Neutrophil (primary cell): ENCODE results near the gene CCL20.
"Not testable (repeated sequence)": the region's sequence is repeated elsewhere in the genome, so short reads cannot be mapped to it uniquely, and the experiment has no call there.

Experiments
- H3K27ac ChIP-seq: fragments of 200-600 bp; sonication (generic); 2 replicates; pipeline ENCODE4 v1.5.1; 2016; ENCODE audit warnings: mild to moderate bottlenecking, moderate library complexity
- H3K27me3 ChIP-seq: fragments of 200-600 bp; sonication (generic); 2 replicates; pipeline ENCODE4 v1.6.0; 2016; ENCODE audit warnings: mild to moderate bottlenecking
- H3K36me3 ChIP-seq: fragments of 200-600 bp; sonication (generic); 2 replicates; pipeline ENCODE4 v1.5.1; 2017
- H3K4me1 ChIP-seq, 2 experiments: fragments of 200-600 bp in 1 of 2; sonication (generic) in 1 of 2; 1 replicate in 1 of 2; 2 replicates in 1 of 2; pipeline versions ENCODE4 v1.5.1 to v1.6.1; 2013 to 2016; ENCODE audit warnings: low read depth in 1 of 2, low read length in 1 of 2, mild to moderate bottlenecking in 1 of 2, moderate library complexity in 1 of 2; ENCODE audit not compliant: control insufficient read depth in 1 of 2, insufficient read depth in 1 of 2
- H3K4me3 ChIP-seq, 2 experiments: fragments of 200-600 bp in 1 of 2; sonication (generic) in 1 of 2; 1 replicate in 1 of 2; 2 replicates in 1 of 2; pipeline ENCODE4 v1.5.1; 2013 to 2016; ENCODE audit warnings: low read depth in 1 of 2, low read length in 1 of 2, mild to moderate bottlenecking in 1 of 2, moderate library complexity in 1 of 2
- H3K9me3 ChIP-seq: fragments of 200-600 bp; sonication (generic); 2 replicates; pipeline ENCODE4 v1.5.1; 2016
- CTCF ChIP-seq: fragments of 200-600 bp; sonication (generic); IDR thresholded peaks from 2 replicates; pipeline ENCODE4 v1.5.1; 2016; ENCODE audit warnings: antibody characterized with exemption

CCL20 gene

GRCh38 chr2:227834916-227835650, 21.4 kb downstream of the CCL20 start:
- H3K27ac ChIP-seq: no peak overlapping the region
- no peak overlapping the region for H3K4me3 ChIP-seq
- TF ChIP-seq CTCF: no peak
- peaks cover 0 to 3% of the 10 kb centered on the region in 2 experiments for H3K4me1 ChIP-seq
- no peaks in the 10 kb centered on the region for H3K9me3 ChIP-seq
- H3K27me3 ChIP-seq: no peaks in the 10 kb centered on the region
- no peaks in the 10 kb centered on the region for H3K36me3 ChIP-seq

GRCh38 chr2:227839339-227840129, 25.9 kb downstream of the CCL20 start:
- H3K4me3 ChIP-seq, H3K4me1 ChIP-seq, H3K27me3 ChIP-seq, H3K36me3 ChIP-seq, H3K9me3 ChIP-seq, H3K27ac ChIP-seq: not testable (repeated sequence)

GRCh38 chr2:227846831-227847230, 33.2 kb downstream of the CCL20 start:
- Histone ChIP-seq H3K9me3 (no peaks in the 10 kb centered on the region), H3K4me3 (no peak overlapping the region), H3K36me3 (no peaks in the 10 kb centered on the region), H3K27me3 (peaks cover 30% of the 10 kb centered on the region), H3K27ac (no peak overlapping the region), H3K4me1 (no peaks in the 10 kb centered on the region)
- TF ChIP-seq CTCF: no peak

- Histone ChIP-seq H3K36me3 (no peaks in the 10 kb centered on the region), H3K4me1 (no peaks in the 10 kb centered on the region), H3K27me3 (peaks cover 37% of the 10 kb centered on the region), H3K27ac (no peak overlapping the region), H3K4me3 (no peak overlapping the region), H3K9me3 (no peaks in the 10 kb centered on the region)
- TF ChIP-seq CTCF: no peak
Observed at GRCh38 chr2:227848146-227848545, 34.5 kb downstream of the CCL20 start.

- Histone ChIP-seq H3K27ac (no peak overlapping the region), H3K4me3 (no peak overlapping the region), H3K27me3 (peaks cover 41% of the 10 kb centered on the region), H3K4me1 (no peaks in the 10 kb centered on the region), H3K36me3 (no peaks in the 10 kb centered on the region), H3K9me3 (no peaks in the 10 kb centered on the region)
- no peak for TF ChIP-seq CTCF
Observed at GRCh38 chr2:227848586-227848985, 34.9 kb downstream of the CCL20 start.

- H3K4me3 ChIP-seq: no peak overlapping the region
- no peak overlapping the region for H3K27ac ChIP-seq
- no peaks in the 10 kb centered on the region for H3K36me3 ChIP-seq
- H3K9me3 ChIP-seq: no peaks in the 10 kb centered on the region
- H3K4me1 ChIP-seq: no peaks in the 10 kb centered on the region
- peaks cover 46% of the 10 kb centered on the region for H3K27me3 ChIP-seq
- no peak for TF ChIP-seq CTCF
Observed at GRCh38 chr2:227849906-227850305, 36.3 kb downstream of the CCL20 start.
